GM12865 (cell line): ENCODE results near the gene HSD17B2.
A peak's percentile ranks its signal among the peaks of the same experiment; 100 is the strongest.

ENCODE experiments used
- DNase-seq: peaks from one replicate; pipeline ENCODE4 v3.0.0; 2010; ENCODE audit warnings: low read depth
- H3K4me3 ChIP-seq: 2 replicates; pipeline ENCODE4 v1.5.1; 2011; ENCODE audit warnings: mild to moderate bottlenecking, low read depth, low read length, control low read depth
- CTCF ChIP-seq: IDR thresholded peaks from 2 replicates; pipeline ENCODE4 v1.5.1; 2011; ENCODE audit warnings: low read length, control low read depth, low read depth, inconsistent platforms; ENCODE audit not compliant: insufficient read depth; ENCODE audit errors: missing control alignments

HSD17B2 gene

GRCh38 chr16:82027629-82028064 lies 7.4 kb upstream of the HSD17B2 start:
- TF ChIP-seq CTCF, result no peak
- DNase-seq, result no peak
- H3K4me3 ChIP-seq, result no peak overlapping the region

GRCh38 chr16:82031116-82032084 lies 3.7 kb upstream of the HSD17B2 start:
- H3K4me3 ChIP-seq, result no peak overlapping the region
- DNase-seq, result peak; percentile 17
- TF ChIP-seq CTCF, result peak; percentile 26

GRCh38 chr16:82033006-82033405 lies 2.0 kb upstream of the HSD17B2 start:
- no peak overlapping the region for H3K4me3 ChIP-seq
- DNase-seq, result no peak
- no peak for TF ChIP-seq CTCF

- DNase-seq, result no peak
- no peak overlapping the region for H3K4me3 ChIP-seq
- no peak for TF ChIP-seq CTCF
These were observed 1.3 kb upstream of the HSD17B2 start for GRCh38 chr16:82033683-82034300.

- TF ChIP-seq CTCF, result no peak
- H3K4me3 ChIP-seq, result no peak overlapping the region
- no peak for DNase-seq
These were observed 2.2 kb downstream of the HSD17B2 start for GRCh38 chr16:82037251-82037650.

- TF ChIP-seq CTCF, result no peak
- no peak for DNase-seq
These were observed 2.6 kb downstream of the HSD17B2 start for GRCh38 chr16:82037666-82038065.

GRCh38 chr16:82040296-82040695 lies 5.2 kb downstream of the HSD17B2 start:
- TF ChIP-seq CTCF, result no peak
- H3K4me3 ChIP-seq, result no peak overlapping the region
- no peak for DNase-seq

More at GRCh38 chr16:82037666-82038065, 2.6 kb downstream of the HSD17B2 start:
- H3K4me3 ChIP-seq, result no peak overlapping the region
